ENCODE results near the gene CAMTA1.

CAMTA1 gene

DNA sequence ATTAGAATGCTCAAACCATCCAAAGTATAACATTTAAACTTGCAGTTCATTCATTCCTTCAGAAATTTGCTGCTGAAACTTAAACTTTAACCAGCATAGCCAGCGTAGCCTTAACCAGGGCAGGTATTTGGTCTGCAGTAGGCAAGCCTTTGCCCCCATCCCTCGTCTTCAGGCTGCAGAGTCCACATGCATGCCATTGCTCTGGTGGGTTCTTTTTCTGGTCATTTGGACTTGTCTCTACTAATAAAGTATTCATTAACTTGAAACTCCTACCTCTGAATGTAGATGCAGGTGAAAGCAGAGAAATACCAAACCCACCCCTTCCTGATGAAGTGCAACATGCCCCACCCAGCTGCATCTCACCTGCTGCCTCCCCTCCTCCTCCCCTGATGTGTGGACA lies 100.2 kb downstream of the CAMTA1 start:
- DNase-seq, result no peak

DNA sequence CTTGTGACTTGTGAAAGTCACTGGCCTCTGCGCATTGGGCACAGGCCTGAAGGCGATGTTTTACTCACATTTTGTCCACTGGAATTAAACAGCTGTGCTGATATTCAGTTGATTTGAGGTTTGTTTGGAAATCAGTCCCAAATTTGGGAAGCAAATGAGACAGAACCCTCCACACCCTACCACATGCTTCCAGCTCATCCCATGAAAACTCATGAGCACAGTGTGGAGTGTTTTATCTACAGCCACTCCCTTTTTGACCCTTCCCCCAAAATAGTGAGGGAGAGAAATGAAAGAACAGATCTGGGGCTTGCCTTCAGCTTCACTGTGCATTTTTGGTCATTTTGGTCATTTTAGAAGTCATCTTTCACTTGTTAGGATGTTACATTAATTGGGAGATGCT lies 101.3 kb downstream of the CAMTA1 start:
- no peak for DNase-seq

DNA sequence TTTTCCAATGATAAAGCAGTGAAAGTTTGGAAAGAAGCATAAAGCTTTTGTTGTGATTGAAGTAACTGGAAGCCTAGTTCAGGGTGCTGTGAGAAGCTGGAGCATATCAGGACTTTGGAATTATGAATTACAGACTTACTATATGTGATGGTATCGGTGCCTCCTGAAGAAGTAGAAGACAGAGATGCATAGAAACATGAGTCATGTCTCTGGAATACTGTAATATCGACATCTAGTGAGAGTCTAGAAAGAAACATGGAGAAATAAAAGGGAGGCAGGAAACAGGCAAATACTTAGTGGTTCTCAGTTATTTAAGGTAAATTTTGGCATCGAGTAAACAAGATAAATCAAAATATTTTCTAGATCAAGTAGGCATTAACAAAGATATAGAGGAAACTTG lies 103.0 kb downstream of the CAMTA1 start:
- DNase-seq, result no peak

DNA sequence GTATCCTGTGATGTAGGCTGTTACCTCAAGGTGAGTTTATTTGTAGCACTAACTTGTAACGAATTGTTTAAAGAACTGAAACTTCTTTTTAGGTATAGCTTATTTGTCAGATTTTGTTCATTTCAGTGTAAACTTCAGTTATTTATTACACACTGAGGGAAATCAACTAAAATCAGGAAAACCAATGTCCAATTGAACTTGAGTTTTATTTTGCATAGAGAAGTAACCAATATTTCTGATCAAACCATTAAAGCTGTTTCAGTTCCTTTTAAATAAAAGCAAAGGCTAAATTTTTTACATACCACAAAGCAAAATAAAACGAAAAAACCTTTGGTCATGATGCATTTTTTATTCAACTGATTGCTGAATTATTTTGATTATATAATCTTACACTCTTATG lies 103.6 kb downstream of the CAMTA1 start:
- DNase-seq, result no peak

DNA sequence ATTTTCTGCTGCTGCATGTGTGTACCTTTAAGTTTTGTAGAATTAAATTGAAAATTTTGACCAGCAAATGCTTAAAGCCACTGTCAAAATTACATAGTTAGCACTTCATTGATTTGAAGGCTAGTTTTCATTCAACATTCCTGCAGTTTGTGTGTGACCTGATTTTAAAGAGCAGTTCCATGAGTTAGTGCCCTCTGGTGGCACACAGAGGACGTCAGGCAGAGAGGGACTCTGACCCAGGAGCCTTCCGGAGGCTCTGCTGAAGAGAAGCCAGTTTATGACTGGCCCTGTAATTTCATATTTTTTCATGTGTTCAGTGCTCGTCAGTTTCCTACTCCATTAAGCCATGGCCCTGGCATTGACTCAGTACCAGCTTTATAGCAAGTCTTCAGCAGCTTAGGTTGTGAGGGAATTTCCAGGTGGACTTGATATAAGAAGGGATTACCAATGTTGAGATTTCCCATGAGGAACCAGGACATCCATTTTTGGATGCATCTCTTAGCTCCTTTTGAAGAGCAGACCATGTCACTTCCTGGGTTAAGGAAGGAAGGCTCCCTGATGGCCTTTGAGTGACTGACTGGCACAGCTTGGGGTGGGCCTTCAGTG lies 104.7 kb downstream of the CAMTA1 start:
- no peak for DNase-seq

DNA sequence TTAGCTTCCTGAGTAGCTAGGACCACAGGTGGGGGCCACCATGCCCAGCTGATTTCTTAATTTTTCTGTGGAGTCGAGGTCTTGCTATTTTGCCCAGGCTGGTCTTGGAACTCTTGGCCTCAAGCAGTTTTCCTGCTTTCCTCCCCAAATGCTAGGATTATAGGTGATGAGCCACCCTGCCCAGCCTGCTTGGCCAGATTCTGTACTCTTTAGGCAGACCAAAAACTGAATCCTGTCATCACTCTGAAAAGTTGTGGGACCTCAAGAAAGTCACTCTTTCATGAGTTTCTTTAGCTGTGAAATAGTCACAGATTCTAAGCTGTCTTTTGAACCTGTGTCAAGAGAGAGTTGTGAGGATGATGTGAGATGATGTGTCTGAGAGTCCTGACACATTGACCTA lies 105.4 kb downstream of the CAMTA1 start:
- DNase-seq, result no peak

DNA sequence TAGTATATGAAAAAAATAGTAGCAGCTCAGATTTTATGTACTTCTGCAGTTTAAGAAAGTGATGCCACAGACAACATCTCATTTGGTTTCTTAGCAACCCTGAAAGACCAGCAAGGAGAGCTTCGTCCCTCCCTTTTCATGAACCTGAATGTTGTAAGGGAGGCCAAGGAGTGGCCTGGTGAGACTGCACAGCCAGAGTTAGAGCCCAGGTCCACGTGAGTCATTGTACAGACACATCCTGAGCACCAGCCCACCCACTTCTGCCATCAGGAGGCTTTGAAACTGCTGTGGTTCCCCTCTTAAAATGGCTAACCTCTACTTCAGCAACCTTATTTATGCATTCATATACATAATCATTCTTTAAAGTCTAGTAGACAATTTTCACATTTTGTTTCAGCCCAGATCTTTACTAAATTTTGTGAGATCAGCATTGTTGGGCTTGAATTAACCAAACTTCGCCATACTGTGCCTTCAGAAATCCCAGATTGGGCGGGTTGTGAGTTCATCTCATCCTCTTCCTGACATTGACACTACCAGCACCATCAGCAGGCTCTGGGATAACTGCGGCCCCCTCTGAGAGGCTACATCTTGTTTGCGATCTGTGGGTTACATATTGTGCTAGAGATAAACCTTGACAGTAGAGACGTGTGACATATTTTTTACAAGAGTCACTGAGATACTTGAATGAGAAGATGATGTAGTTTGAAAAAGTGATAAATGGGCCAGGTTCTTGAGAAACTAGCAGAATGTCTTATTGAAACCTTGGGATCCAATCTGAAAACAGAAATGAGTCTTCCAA lies 106.7 kb downstream of the CAMTA1 start:
- DNase-seq, result no peak

DNA sequence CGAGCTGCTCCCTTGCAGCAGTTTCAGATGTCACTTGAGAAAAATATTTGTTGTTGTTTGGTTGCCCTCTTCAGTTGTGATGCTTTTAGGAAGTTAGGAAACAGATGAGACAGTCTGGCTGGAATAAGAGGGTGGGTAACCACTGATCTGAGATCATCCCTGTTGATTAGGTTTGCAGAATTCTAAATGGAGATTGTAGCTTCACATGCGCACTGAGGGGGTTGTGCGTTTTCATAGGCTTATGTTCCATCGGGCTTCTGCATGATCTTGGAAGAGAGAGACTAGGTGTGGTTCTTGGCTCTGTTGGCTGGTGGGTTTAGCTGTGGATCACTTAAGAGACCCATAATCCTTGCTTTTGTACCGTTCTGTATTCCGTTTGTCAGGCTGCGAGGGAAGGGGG lies 108.1 kb downstream of the CAMTA1 start:
- DNase-seq, result no peak

DNA sequence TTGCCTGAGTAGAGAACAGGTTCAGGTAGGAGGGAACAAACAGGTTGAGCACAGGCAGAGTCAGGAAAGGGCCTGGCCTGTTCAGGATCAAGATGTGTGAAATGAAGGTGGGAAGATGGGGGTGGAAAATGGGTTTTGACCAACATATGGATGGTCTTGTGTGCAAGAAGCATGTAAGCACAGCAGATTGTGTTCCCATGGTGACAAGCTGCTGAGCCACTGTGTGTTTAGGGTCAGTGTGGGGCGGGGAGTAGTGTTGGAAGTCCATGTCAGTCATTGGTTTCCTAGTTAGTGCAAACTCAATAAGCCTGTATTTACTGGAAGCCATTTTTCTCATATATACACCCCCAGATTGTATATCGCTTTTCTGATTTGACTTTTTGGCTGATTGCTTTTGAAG lies 111.9 kb downstream of the CAMTA1 start:
- DNase-seq, result no peak

DNA sequence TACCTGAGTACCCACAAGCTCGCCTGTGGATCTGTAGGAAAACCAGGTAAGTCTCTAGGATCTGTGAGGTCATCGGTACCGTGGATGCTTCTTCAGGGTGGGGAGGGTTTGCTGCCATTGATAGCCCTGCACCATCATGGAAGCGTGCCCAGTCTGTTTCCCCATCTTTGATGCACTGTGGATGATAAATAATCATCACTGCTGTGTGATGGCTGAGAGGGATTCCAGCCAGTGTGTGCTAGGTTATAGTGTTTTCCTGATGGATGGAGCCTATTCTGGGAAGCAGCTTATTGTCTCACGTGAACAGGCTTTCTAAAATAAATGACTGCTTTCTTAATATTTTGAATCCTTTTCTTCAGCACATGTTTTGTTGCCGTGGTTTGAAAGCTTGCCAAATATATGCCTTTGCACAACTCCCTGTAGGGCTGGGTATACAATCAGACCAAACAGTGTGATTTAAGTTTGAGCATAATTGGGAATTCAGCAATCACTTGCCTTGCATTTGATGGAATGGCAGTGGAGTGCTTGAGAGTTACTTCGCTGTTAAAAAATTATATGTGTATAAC lies 113.8 kb downstream of the CAMTA1 start:
- DNase-seq, result no peak

DNA sequence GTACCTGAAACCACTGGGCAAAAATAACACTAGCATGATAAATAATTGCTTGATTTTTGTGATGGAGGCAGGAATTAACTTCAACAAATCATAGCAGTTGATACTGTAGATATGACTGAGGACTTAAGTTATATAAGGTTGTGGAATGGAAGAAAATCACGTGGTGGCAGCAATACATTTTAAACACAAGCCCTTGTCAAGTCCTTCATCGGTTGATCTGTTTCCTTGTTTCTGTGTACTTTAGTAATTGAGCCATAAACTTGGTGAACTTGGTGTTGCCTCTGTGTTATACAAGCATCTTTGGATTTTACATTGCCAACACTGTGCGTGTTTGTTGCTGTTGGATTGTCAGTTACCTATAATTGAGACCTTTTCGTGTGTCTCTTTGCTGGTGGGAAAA lies 114.4 kb downstream of the CAMTA1 start:
- DNase-seq, result no peak

DNA sequence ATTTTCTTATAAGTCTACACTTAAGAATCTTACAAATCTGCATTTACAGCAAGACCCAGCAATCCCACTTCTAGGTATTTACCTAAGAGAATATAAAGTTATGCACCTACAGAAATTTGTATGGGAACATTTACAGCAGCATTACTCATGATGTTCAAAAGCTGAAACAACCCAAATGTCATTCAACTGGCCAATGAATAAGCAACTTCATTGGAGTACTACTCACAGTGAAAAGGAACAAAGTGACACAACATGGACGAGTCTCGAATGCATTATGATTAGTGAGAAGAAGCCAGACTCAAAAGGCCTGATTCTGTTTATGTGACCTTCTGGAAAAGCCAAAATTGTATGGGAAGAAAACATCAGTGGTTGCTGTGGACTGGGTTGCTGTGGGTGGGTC lies 116.9 kb downstream of the CAMTA1 start:
- no peak for DNase-seq

DNA sequence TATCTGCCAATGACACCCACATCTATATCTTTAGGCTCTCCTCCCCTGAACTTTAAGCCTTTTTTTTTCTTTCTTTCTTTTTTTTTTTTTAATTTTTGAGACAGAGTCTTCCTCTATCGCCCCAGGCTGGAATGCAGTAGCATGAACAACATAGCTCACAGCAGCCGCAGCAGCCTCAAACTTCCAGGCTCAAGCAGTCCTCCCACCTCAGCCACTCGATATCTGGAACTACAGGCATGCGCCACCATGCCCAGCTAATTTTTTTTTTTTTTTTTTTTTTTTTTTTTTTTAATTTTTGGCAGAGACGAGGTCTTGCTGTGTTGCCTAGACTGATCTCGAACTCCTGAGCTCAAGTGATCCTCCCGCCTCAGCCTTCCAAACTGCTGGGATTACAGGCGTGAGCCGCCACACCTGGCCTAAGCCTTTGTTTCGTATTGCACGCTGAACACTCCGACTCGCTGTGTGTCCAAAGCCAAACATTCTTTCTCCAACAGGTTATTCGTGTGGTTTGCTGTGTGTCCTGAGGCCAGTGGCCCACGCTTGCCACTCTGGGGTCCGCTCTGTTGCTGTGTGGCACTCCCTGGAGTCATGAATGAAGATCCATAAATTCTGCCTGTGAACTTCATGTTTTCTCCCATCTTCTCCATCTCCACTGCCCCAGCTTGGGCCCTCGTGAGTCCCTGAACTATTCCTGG lies 119.4 kb downstream of the CAMTA1 start:
- DNase-seq, result no peak

DNA sequence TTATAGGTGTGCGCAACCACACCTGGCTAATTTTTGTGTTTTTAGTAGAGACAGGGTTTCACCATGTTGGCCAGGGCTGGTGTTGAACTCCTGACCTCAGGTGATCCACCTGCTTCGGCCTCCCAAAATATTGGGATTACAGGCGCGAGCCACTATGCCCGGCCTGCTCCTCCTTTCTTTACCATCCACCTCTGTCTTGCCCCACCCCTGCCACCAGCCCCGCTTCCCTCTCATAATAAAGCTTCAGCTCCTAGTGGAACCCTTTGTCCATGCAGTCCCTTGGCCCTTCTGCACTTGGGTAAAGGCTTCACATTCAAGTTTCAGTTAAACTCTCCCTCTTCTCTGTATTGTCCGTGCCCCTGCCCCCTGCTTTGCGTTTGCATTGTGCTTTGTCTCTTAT lies 120.1 kb downstream of the CAMTA1 start:
- DNase-seq, result no peak

DNA sequence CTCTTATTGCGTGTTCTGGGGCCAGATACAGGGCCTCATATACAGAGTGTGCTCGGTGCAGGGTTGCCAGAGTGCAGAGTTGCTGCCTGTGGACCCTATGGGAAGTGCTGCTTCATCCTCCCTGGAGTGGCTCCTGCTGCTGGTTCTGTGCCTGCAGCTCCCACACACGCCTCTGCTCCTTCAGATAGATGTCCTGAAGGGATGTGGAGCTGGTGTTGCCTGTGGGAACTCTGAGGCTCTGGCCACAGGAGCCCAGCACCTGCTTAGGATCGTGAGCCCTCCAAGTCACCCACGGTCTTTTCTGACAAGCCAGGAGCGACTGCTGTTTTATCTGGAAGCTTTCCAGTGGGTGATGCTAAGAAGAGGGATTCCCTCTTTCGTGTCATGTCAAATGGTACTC lies 120.5 kb downstream of the CAMTA1 start:
- DNase-seq, result no peak

DNA sequence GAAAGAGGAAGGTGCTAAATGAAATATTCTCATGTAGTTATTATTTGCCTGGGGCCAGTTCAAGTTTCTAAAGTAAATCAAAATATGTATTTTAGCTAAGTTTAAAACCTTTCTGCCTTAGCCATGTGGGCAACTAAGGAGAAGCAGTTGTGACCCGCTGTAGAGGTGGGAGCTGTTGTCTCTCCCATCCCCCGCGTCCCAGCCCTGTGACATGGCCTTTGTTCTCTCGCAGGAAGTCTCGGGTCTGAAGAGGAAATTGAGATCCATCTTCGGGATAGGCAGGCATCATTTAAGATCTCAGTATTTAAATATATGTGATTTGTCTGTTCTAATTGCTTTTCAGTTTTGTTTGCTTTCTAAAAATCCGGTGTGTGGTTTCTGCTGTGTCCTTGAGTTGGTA lies 121.5 kb downstream of the CAMTA1 start:
- no peak for DNase-seq

DNA sequence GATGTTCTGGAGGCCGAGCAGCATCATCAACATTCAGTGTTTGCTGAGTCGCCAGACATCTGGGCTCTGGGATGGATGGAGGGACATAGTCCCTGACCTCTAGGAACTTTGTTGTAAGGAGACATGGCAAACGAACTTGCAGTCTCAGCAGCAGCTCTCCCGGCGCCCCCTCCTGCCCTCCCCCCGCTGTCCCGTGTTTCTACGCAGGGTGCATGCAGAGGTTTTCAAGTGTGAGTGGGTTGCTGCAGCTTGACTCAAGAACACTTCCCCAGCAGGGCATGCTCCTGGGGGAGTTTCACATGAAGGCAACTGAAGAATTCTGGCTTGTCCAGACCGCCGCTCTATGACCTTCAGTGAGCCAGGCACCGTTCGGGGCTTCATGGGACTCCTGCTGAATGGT lies 121.9 kb downstream of the CAMTA1 start:
- no peak for DNase-seq

DNA sequence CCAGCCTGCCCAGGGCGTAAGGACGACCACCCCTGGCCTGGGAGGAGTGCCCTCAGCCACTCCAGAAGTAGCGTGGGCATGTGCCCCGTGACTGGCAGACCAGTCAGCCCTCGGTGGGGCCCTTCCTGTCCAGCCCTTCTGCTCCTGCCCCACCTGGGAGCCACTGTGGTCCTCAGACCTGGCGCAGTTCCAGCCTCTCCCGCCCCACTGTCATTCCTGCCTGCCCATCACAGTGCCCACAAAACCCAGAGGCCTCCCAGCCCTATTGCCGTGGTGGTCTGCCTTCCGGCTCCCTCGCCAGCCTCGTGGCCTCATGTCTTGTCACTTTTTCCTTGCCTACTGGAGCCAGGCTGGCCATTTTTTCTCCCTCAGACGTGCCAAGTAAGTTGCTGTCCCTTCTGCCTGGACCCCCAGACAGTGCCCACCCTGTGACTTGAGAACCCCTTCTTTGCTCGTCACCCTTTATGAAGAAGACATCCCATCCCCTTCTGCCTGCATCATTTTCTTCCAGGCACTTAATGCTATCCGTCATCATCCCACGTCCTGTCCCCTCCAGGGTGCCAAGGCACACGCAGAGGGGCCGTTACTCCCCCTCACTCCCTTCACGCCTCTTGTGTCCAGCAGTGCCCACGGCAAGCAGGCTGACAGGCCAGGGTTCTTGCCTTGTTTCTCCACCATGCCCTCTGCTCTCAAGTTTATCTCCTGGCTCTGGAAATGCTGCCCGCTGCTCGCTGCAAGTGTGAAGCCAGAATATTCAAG lies 122.6 kb downstream of the CAMTA1 start:
- no peak for DNase-seq

DNA sequence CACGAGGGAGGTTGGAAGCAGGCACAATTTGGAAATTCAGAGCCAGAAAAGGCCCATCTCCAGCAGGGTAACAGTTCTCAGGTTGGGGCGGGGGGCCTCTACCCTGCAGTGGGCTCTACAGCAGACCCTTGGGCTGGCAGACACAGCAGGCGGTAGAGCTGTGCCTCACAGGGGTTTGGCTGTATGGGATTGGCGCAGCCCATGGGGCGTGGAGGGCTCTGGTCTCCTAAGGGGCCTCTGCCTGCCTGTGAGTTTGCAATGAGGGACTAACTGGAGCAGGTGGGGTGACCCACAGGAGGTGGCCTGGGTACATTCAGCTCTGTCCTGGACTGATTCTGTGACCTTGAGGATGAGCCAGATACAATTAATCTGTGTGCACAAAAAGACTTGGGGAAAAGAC lies 124.1 kb downstream of the CAMTA1 start:
- no peak for DNase-seq

DNA sequence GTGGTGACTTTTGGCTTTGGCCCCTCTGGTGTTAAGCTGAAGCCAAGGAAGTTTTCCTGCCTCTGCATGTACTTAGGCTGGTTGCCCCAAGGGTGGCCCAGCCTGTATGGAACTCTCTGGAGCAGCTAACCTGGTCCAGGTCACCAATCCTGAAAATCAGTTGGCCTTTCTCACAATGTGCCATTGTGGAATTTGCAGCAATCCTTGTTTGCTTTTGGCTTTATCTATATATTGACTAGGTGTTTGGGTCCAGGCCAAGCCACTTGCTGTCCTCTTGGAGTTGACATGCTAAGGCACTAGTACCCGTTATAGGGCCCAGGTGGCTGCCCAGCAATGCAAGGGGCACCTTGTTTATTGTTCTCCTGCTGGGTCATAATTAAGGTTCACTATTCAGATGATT lies 124.6 kb downstream of the CAMTA1 start:
- no peak for DNase-seq

DNA sequence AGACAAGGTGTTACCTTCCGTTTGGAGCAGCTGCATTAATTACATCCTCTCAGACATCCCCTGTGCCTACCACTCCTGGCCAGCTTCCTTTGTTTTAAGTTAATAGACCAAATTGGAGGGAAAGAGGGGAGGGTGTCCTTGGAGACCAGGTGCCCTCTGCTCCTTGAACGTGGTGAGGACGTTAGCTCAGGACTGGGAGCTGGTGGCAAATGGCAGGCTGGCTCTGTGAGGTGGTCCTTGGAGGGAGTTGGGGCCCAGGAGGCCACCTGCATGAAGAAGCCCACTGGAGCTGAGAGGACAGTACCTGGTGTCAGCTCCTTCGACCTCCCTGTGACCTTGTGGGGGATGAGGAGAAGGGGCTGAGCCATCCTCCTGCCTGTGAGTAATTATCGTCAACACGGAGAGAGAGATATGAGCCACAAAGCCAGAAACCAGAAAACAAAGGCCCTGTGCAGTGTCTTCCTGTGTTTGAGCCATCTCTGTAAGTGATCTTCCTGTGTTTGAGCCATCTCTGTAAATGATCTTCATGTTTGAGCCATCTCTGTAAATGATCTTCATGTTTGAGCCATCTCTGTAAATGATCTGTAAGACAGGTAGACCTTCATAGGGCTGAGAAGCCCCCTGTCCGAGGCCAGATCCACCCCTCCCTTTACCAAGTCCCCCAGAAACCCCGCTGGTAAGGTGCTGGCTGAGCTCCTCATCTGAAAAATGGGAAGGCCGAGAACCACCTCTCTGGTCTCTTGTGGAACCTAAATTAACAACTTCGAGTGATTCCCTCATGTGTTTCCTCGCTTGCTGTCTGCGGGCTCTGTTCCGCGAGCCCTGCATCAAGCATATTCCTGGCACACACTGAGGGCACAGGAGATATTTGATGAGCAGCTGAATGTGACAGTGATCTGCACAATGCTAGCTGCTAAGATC lies 126.0 kb downstream of the CAMTA1 start:
- no peak for DNase-seq

DNA sequence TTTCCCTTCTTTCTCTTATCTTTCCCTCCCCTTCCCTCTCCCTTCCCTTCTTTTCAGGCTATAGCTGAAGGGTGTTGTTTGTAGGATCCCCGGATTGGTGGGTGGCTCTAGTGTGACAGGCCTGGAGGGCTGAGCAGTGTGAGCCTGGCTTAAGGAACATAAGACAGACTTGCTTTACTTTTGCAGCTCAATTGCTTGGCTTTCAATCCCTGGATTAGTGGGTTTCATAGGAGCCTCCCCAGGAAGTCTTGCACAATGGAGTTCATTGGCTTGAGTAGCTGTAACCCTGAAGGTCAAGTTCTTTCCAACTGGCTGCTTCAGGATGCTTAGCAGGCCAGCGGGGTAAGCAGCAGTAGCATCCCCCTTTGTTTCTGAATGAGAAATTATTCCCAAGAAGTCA lies 126.7 kb downstream of the CAMTA1 start:
- DNase-seq, result no peak

All from GOT3 (cell line).